Osteoblast (primary cell): Measurements from ENCODE around the gene TARBP2. TPM values are rescaled to one million over a fixed set of nuclear protein-coding genes. Genes with fewer than 3 reads are reported as not detected.
A peak's percentile ranks its signal among the peaks of the same experiment; 100 is the strongest.

Experiments
- DNase-seq: peaks from one replicate; pipeline ENCODE4 v3.0.0; 2011; ENCODE audit warnings: low spot score, mixed read lengths; ENCODE audit not compliant: insufficient read length; ENCODE audit errors: missing footprints
- H2AFZ ChIP-seq: 2 replicates; pipeline ENCODE4 v1.6.0; 2011; ENCODE audit warnings: mild to moderate bottlenecking, low read length
- H3K27ac ChIP-seq: 2 replicates; pipeline ENCODE4 v1.5.1; 2011; ENCODE audit warnings: mild to moderate bottlenecking, low read depth, low read length, moderate library complexity
- H3K27me3 ChIP-seq: 2 replicates; pipeline ENCODE4 v1.6.0; 2012; ENCODE audit warnings: mild to moderate bottlenecking, control low read depth, inconsistent platforms, low read length, moderate library complexity; ENCODE audit not compliant: insufficient read depth
- H3K36me3 ChIP-seq: 2 replicates; pipeline ENCODE4 v1.5.1; 2011; ENCODE audit warnings: mild to moderate bottlenecking, low read length, control low read depth, moderate library complexity; ENCODE audit not compliant: insufficient read depth
- H3K4me1 ChIP-seq: 2 replicates; pipeline ENCODE4 v1.5.1; 2011; ENCODE audit warnings: mild to moderate bottlenecking, low read length, control low read depth, moderate library complexity; ENCODE audit not compliant: insufficient read depth
- H3K4me2 ChIP-seq: 2 replicates; pipeline ENCODE4 v1.6.0; 2011; ENCODE audit warnings: mild to moderate bottlenecking, low read length; ENCODE audit not compliant: insufficient read depth
- H3K4me3 ChIP-seq: fragments of 200-600 bp; sonication (generic); 3 replicates; pipeline ENCODE4 v1.5.1; 2012; ENCODE audit warnings: mild to moderate bottlenecking, low read length, inconsistent platforms; ENCODE audit not compliant: insufficient read depth
- H3K79me2 ChIP-seq: 2 replicates; pipeline ENCODE4 v1.6.0; 2012; ENCODE audit warnings: mild to moderate bottlenecking, low read length, control low read depth, inconsistent platforms; ENCODE audit not compliant: insufficient read depth
- H3K9me3 ChIP-seq: 2 replicates; pipeline ENCODE4 v1.5.1; 2011; ENCODE audit warnings: low read depth, low read length, control low read depth
- H4K20me1 ChIP-seq: 2 replicates; pipeline ENCODE4 v1.6.0; 2012; ENCODE audit warnings: mild to moderate bottlenecking, low read length, control low read depth; ENCODE audit not compliant: insufficient read depth
- total RNA-seq: library from RNA; depleted of rRNA; stranded (reverse); fragments of >200 nt; gene quantifications from 2 replicates; pipeline ENCODE4 v1.2.3, GENCODE V29; 2012
- TF ChIP-seq, protein P1 (sequence below): IDR thresholded peaks from 2 replicates; pipeline ENCODE4 v1.5.1; 2011; ENCODE audit warnings: mild to moderate bottlenecking, low read depth, low read length, moderate library complexity; ENCODE audit errors: extremely low read depth

The TARBP2 gene
- total RNA-seq, 1 donor: 35.5 TPM

DNA sequence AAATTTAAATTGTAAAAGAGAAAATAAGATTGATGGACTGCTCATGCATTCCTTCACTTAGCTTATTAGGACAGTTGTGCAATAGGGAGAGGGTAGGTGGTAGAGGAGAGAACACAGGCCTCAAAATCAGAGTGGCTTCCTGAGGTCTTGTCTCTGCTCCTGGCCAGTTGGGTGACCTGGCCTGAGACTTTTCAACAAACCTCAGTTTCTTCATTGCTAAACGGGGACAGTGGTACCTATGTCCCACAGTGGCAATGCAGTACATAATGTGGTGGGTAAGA is 4.4 kb upstream of the TARBP2 start:
- no peak for DNase-seq
- H3K27ac ChIP-seq: no peak overlapping the region

DNA sequence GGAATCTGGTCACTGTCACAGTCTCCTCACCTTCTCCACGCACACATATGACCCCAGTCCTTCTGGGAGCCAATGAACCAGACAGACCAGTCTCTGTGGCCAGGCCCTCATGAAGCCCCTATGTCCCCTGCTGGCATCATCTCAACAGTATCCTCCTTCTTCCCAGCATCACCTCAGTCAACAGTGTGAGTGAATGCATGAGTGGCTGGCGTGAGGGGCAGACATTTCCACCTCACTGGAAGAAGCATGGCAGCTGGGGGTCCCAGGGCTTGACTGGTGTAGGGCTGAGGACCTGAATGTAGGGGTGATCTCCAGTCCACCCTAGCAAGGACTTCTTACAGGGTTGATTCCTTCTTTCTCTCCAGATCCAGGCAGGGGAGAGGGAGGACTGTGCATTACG is 3.6 kb upstream of the TARBP2 start:
- Histone ChIP-seq H3K36me3 (peaks cover 4% of the 10 kb centered on the region), H3K27me3 (no peaks in the 10 kb centered on the region), H3K27ac (no peak overlapping the region), H3K79me2 (peaks cover 59% of the 10 kb centered on the region), H4K20me1 (peaks cover 3% of the 10 kb centered on the region), H2AFZ (no peak overlapping the region), H3K9me3 (no peaks in the 10 kb centered on the region), H3K4me3 (no peak overlapping the region), H3K4me1 (peaks cover 44% of the 10 kb centered on the region), H3K4me2 (no peak overlapping the region)
- TF ChIP-seq, protein P1, sequence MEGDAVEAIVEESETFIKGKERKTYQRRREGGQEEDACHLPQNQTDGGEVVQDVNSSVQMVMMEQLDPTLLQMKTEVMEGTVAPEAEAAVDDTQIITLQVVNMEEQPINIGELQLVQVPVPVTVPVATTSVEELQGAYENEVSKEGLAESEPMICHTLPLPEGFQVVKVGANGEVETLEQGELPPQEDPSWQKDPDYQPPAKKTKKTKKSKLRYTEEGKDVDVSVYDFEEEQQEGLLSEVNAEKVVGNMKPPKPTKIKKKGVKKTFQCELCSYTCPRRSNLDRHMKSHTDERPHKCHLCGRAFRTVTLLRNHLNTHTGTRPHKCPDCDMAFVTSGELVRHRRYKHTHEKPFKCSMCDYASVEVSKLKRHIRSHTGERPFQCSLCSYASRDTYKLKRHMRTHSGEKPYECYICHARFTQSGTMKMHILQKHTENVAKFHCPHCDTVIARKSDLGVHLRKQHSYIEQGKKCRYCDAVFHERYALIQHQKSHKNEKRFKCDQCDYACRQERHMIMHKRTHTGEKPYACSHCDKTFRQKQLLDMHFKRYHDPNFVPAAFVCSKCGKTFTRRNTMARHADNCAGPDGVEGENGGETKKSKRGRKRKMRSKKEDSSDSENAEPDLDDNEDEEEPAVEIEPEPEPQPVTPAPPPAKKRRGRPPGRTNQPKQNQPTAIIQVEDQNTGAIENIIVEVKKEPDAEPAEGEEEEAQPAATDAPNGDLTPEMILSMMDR: no peak
- no peak for DNase-seq

More for the DNA sequence above, 4.4 kb upstream of the TARBP2 start:
- TF ChIP-seq, protein P1: no peak
- Histone ChIP-seq H3K9me3 (no peaks in the 10 kb centered on the region), H2AFZ (no peak overlapping the region), H3K36me3 (peaks cover 4% of the 10 kb centered on the region), H3K27me3 (no peaks in the 10 kb centered on the region), H3K4me3 (no peak overlapping the region), H3K4me2 (peak overlapping the region; percentile 6), H3K79me2 (peaks cover 64% of the 10 kb centered on the region), H3K4me1 (peaks cover 41% of the 10 kb centered on the region), H4K20me1 (no peaks in the 10 kb centered on the region)

DNA sequence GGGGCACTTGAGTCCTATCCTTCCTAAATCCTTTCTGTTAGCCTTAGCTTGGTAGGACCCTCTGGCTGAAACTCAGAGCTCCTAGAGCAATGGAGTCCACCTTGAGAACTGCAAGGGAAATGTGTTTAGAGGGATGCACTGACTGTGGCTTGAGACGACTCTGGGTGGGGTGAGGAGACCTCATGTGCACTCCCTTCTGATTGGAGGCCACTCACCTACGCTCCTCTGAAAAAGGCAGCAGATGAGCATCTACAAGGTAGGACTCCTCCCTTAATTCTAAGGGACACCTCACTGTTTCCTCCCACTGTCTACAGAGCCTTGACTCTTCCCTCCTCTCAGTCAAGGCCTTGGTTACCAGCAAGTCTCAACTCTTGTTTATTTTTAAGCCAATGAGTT is 2.9 kb upstream of the TARBP2 start:
- Histone ChIP-seq H3K9me3 (no peaks in the 10 kb centered on the region), H3K79me2 (peaks cover 59% of the 10 kb centered on the region), H2AFZ (no peak overlapping the region), H3K4me3 (peak overlapping the region; percentile 72), H3K27me3 (no peaks in the 10 kb centered on the region), H3K36me3 (peaks cover 5% of the 10 kb centered on the region), H3K4me2 (peak overlapping the region; percentile 88), H4K20me1 (peaks cover 3% of the 10 kb centered on the region), H3K27ac (no peak overlapping the region), H3K4me1 (peaks cover 50% of the 10 kb centered on the region)
- no peak for DNase-seq
- TF ChIP-seq, protein P1: no peak

DNA sequence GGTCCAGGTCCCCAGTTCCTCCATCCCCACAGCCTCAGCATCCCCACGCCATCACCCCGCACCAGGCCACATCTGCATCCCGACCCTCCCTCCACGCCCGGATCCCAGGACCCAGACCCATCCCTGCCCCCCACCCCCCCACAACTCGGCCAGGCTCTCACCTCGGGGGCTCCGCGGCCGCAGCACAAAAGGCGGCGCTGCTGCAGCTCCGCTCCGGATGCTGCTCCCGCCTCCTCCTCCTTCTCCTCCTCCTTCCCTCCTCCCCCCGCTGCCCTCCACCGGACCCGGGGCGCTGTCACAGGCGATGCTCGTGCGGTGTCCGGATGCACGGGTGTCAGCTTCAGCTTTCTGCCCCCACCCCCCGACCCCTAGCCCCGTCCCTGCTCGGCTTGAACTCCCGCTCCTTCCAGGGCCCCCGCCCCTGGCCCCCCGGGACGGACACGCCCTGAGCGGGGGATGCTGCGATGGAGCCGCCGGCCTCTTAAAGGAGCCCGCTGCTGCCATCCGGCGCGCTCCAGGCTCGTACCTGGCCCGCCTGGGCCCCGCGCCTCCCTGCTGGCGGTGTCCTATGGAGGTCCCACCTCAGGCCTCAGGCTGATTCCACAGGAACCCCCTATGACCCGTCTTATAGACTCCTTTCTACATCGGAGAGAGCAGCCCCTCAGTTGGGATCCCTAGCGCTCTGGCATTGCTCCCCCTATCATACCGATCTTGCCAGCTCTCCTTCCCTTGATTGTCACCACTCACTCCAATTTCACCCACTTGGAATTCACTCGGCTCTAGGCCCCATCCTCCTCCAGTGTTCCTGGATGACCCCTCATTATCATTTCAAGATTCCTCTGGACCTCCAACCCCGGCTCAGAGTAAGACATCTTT is 1.6 kb upstream of the TARBP2 start, which contains the start of gene MAP3K12:
MAP3K12 (minus strand) TSS at position 193 of the 876 bp plus-strand sequence. CDS start 12,067 bp downstream, outside the sequence.
- Histone ChIP-seq H3K4me2 (peak within 1 kb of the TSS; percentile 88), H3K79me2 (peaks cover 60% of the 10 kb centered on the region), H3K9me3 (no peaks in the 10 kb centered on the region), H3K36me3 (peaks cover 11% of the 10 kb centered on the region), H3K4me3 (peak within 1 kb of the TSS; percentile 72), H3K27me3 (no peaks in the 10 kb centered on the region), H2AFZ (peak within 1 kb of the TSS; percentile 73), H3K4me1 (peaks cover 55% of the 10 kb centered on the region), H4K20me1 (peaks cover 3% of the 10 kb centered on the region), H3K27ac (peak within 1 kb of the TSS; percentile 93)
- DNase-seq: peak; percentile 87
- TF ChIP-seq, protein P1: no peak
